Gastrocnemius medialis (tissue), 4 donors: ENCODE data around the gene MPP2.

Experiments
- POLR2A ChIP-seq, 2 donors: fragments of 450-650 bp; IDR thresholded peaks; one replicate each; pipeline ENCODE4 v1.6.1; 2017; ENCODE audit warnings: antibody characterized with exemption in 2 of 2, mild to moderate bottlenecking in 2 of 2, moderate library complexity in 2 of 2
- TF ChIP-seq, protein P1 (sequence below), 5 experiments: fragments of 450-650 bp in 3 of 5; fragments of 200-600 bp in 2 of 5; sonication (generic) in 2 of 5; IDR thresholded peaks in 4 of 5; conservative IDR thresholded peaks in 1 of 5; 1 replicate in 4 of 5; 2 replicates in 1 of 5; pipeline ENCODE4 v1.5.1; 2016 to 2019; ENCODE audit warnings: antibody characterized with exemption in 5 of 5, mild to moderate bottlenecking in 3 of 5, moderate library complexity in 3 of 5

DNA sequence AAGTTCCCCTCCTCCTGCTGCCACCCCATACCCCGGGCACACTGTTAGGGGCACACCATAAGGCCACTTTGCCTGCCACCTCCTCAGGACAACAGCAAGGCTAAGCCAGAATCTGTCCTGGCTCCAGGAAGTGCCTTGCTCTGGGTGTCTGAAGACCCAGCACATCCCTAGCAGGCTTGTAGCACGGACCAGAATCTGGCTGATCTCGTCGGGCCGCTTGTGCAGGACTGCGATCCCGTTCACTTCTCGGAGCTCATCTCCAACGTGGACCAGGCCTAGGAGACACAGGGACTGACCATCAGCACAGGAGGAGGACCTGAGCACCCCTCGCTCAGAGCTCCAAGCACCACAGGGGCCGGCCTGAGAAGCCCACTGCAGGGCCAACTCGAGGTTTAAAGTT, 81.8 kb downstream of the MPP2 start:
- TF ChIP-seq, protein P1, sequence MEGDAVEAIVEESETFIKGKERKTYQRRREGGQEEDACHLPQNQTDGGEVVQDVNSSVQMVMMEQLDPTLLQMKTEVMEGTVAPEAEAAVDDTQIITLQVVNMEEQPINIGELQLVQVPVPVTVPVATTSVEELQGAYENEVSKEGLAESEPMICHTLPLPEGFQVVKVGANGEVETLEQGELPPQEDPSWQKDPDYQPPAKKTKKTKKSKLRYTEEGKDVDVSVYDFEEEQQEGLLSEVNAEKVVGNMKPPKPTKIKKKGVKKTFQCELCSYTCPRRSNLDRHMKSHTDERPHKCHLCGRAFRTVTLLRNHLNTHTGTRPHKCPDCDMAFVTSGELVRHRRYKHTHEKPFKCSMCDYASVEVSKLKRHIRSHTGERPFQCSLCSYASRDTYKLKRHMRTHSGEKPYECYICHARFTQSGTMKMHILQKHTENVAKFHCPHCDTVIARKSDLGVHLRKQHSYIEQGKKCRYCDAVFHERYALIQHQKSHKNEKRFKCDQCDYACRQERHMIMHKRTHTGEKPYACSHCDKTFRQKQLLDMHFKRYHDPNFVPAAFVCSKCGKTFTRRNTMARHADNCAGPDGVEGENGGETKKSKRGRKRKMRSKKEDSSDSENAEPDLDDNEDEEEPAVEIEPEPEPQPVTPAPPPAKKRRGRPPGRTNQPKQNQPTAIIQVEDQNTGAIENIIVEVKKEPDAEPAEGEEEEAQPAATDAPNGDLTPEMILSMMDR (IDR thresholded peaks at IDR 0.05 in 4 of 5, conservative IDR thresholded peaks at IDR 0.05 in 1 of 5) = no peak
- no peak for TF ChIP-seq POLR2A (IDR thresholded peaks at IDR 0.05)
